ENCODE measurements around the gene CDH4. TPM values are rescaled to one million over a fixed set of nuclear protein-coding genes. Genes with fewer than 3 reads are reported as not detected.

CDH4 gene
- total and polyA plus RNA-seq, 10 donors: 0.30 to 20.1 (median 7.7) TPM

- H3K27me3 ChIP-seq (replicated peaks in 1 of 7): no peaks in the 10 kb centered on the region
- TF ChIP-seq POLR2A (IDR thresholded peaks at IDR 0.05): no peak
- TF ChIP-seq POLR2AphosphoS5 (IDR thresholded peaks at IDR 0.05): no peak
- no peak for TF ChIP-seq CTCF (IDR thresholded peaks at IDR 0.05 in 8 of 11, conservative IDR thresholded peaks at IDR 0.05 in 3 of 11)
- DNase-seq: no peak
- peaks cover 0 to 11% (median 0%) of the 10 kb centered on the region in 8 donors for H3K9me3 ChIP-seq
- H3K4me1 ChIP-seq: no peaks in the 10 kb centered on the region
- intact Hi-C loops (cut with DNase I; ENCODE audit: low total_unique reads): no loop called here
- H3K27ac ChIP-seq: no peak overlapping the region
- no peak overlapping the region for H3K4me3 ChIP-seq
- H3K36me3 ChIP-seq: no peaks in the 10 kb centered on the region
- WGBS, 5 donors: 77 to 89% (median 84%) methylated on average over 25 of the region's 25 CpGs
These were observed 623.3 kb downstream of the CDH4 start for GRCh38 chr20:61875221-61875885.

DNA sequence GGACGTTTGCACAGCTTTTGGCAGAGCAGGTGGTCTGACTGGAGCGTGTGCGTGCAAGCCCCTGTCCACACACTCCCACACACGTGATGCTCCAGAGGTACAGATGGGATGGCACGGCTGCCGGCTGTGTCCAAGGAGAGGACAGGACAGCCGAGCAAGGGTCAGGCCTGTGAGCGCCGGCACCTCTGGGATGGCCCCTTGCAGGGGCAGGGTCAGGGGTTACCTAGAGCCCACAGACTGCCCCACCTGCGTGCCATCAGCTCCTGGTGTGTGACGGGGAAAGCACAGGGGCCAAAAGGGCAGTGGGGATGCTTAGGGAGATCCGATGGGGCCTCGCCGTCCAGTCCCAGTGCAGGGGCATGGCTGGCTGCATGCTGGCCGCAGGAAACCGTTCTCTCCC lies 623.9 kb downstream of the CDH4 start:
- intact Hi-C loops (cut with DNase I; ENCODE audit: low total_unique reads): no loop called here
- Histone ChIP-seq H3K4me1 (no peaks in the 10 kb centered on the region), H3K27me3 (replicated peaks in 1 of 7) (no peaks in the 10 kb centered on the region), H3K9me3 (peaks cover 0 to 11% (median 0%) of the 10 kb centered on the region in 8 donors), H3K36me3 (no peaks in the 10 kb centered on the region), H3K4me3 (no peak overlapping the region), H3K27ac (no peak overlapping the region)
- 76 to 90% (median 87%) methylated on average over 11 to 16 of the region's 16 CpGs for WGBS, 5 donors
- no peak for DNase-seq
- no peak for TF ChIP-seq CTCF (IDR thresholded peaks at IDR 0.05 in 8 of 11, conservative IDR thresholded peaks at IDR 0.05 in 3 of 11)
- TF ChIP-seq POLR2A (IDR thresholded peaks at IDR 0.05): no peak
- TF ChIP-seq POLR2AphosphoS5 (IDR thresholded peaks at IDR 0.05): no peak

DNA sequence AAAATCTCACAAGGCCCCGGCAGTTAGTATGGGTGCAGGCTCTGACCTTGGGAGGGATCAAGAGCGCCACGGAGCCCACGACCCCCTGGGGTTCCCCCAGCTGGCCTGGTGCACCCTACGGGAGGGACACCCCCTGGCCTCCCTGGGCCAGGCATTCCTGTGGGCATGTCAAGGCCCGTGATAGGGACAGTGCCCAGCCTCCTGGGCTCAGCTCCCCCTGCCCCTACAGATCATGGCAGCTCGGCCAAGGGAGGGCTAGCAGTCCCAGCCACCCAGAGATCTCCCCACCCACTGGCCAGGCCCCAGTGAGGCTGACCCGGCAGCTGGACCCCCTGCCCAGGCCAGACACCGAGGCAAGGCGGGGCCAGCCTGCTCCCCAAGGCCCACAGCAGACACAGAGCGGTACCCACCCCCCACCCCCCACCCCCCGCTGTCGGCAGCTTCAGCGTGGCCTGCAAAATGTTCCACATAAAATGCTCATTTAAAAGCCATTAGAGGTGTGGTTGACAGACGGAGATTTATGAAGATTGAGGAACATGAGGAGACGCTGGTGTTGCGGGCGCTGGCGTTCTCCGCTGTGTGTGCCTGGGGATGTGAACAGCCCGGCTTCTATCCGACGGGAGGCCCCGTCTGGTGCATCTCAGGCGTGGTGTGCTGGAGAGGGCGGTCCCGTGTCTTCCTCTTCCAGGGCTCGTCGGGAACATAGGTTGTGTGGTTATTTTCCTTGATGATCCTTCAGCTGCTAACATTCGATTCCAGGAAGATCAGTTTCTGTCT lies 625.1 kb downstream of the CDH4 start:
- Histone ChIP-seq H3K4me1 (no peaks in the 10 kb centered on the region), H3K4me3 (no peak overlapping the region), H3K27ac (no peak overlapping the region), H3K36me3 (no peaks in the 10 kb centered on the region), H3K9me3 (peaks cover 0 to under 1% (median 0%) of the 10 kb centered on the region in 8 donors), H3K27me3 (replicated peaks in 1 of 7) (peaks cover 0 to 10% (median 0%) of the 10 kb centered on the region in 7 donors)
- no peak for DNase-seq
- WGBS, 5 donors: 76 to 88% (median 85%) methylated on average over 26 to 30 of the region's 30 CpGs
- intact Hi-C loops (cut with DNase I; ENCODE audit: low total_unique reads): no loop called here
- no peak for TF ChIP-seq CTCF (IDR thresholded peaks at IDR 0.05 in 8 of 11, conservative IDR thresholded peaks at IDR 0.05 in 3 of 11)
- TF ChIP-seq POLR2AphosphoS5 (IDR thresholded peaks at IDR 0.05): no peak
- TF ChIP-seq POLR2A (IDR thresholded peaks at IDR 0.05): no peak
